A673 (cell line): ENCODE results near the gene TMPRSS2. TPM values are rescaled to one million over a fixed set of nuclear protein-coding genes. Genes with fewer than 3 reads are reported as not detected.

Source experiments
- BruUV-seq: library from RNA; stranded (reverse); fragments of 400-500 nt; replicated peaks from 2 replicates; lab custom pipeline; 2021; lab: Mats Ljungman, UMichigan
- CTCF ChIA-PET: fragments of 300-600 bp; sonication (Branson Sonifier 250); formaldehyde crosslinking; loops from one replicate; lab custom pipeline; 2022; ENCODE audit warnings: antibody characterized with exemption; lab: Charles Lee
- POLR2A ChIA-PET: fragments of 300-600 bp; sonication (Branson Sonifier 250); formaldehyde crosslinking; loops from one replicate; lab custom pipeline; 2022; ENCODE audit warnings: antibody characterized with exemption; ENCODE audit not compliant: low non-redundant PET; lab: Charles Lee
- DNase-seq: peaks from one replicate; pipeline ENCODE4 v3.0.0-alpha.2; 2015; ENCODE audit warnings: low spot score
- H3K27ac ChIP-seq: fragments of 200-600 bp; sonication (generic); 2 replicates; pipeline ENCODE4 v1.5.1; 2016; ENCODE audit warnings: mixed run types, low read depth, mild to moderate bottlenecking, mixed read lengths, antibody characterized with exemption, low read length; ENCODE audit not compliant: poor library complexity, severe bottlenecking
- H3K27me3 ChIP-seq: fragments of 200-600 bp; sonication (generic); replicated peaks from 2 replicates; pipeline ENCODE4 v1.6.1; 2017; ENCODE audit warnings: mixed run types, low read depth, mild to moderate bottlenecking, mixed read lengths, antibody characterized with exemption, low read length; ENCODE audit not compliant: insufficient read depth, poor library complexity
- H3K36me3 ChIP-seq: fragments of 200-600 bp; sonication (generic); 2 replicates; pipeline ENCODE4 v1.6.1; 2016; ENCODE audit warnings: mixed run types, mild to moderate bottlenecking, mixed read lengths, antibody characterized with exemption, low read length; ENCODE audit not compliant: insufficient read depth, poor library complexity, severe bottlenecking
- H3K4me1 ChIP-seq: fragments of 200-600 bp; sonication (generic); 2 replicates; pipeline ENCODE4 v1.6.1; 2017; ENCODE audit warnings: mixed run types, mild to moderate bottlenecking, mixed read lengths, antibody characterized with exemption, low read length; ENCODE audit not compliant: insufficient read depth, poor library complexity, severe bottlenecking
- H3K4me3 ChIP-seq: fragments of 200-600 bp; sonication (generic); 2 replicates; pipeline ENCODE4 v1.5.1; 2016; ENCODE audit warnings: low read depth, mixed run types, mild to moderate bottlenecking, mixed read lengths, low read length; ENCODE audit not compliant: poor library complexity, severe bottlenecking
- H3K9me3 ChIP-seq: fragments of 200-600 bp; sonication (generic); 2 replicates; pipeline ENCODE4 v1.6.1; 2016; ENCODE audit warnings: mixed run types, low read depth, mild to moderate bottlenecking, mixed read lengths, antibody characterized with exemption, low read length; ENCODE audit not compliant: poor library complexity, severe bottlenecking
- CTCF ChIP-seq: fragments of 300-800, 200-600 bp; sonication (generic); conservative IDR thresholded peaks from 2 replicates; pipeline ENCODE4 v1.5.1; 2017; ENCODE audit warnings: low read depth, mild to moderate bottlenecking, antibody characterized with exemption, low read length, moderate library complexity, mixed read lengths
- EZH2 ChIP-seq: fragments of 200-600 bp; sonication (generic); IDR thresholded peaks from 2 replicates; pipeline ENCODE4 v1.6.1; 2017; ENCODE audit warnings: borderline replicate concordance, low read depth, mild to moderate bottlenecking, mixed read lengths, antibody characterized with exemption, low read length; ENCODE audit not compliant: poor library complexity, severe bottlenecking
- intact Hi-C: fragments of 100-400 bp; cut with micrococcal nuclease; formaldehyde crosslinking; loops from one replicate; pipeline ENCODE4 v1.10.0; 2022; ENCODE audit not compliant: unreplicated experiment
- total RNA-seq: library from RNA; stranded (reverse); gene quantifications from 2 replicates; pipeline ENCODE4 v1.2.3, GENCODE V29; 2021

The TMPRSS2 gene
- total RNA-seq, 1 experiment from 2014 or later = not detected

- CTCF ChIA-PET = no interaction called here
- H3K27ac ChIP-seq = no peak overlapping the region
Measured at GRCh38 chr21:41443562-41443961, 64.4 kb downstream of the TMPRSS2 start.

GRCh38 chr21:41442481-41443186 is 65.3 kb downstream of the TMPRSS2 start:
- TF ChIP-seq EZH2 = no peak
- TF ChIP-seq CTCF = no peak
- ChIA-PET CTCF (no interaction called here), POLR2A (no interaction called here)
- DNase-seq = no peak
- intact Hi-C loops = no loop called here
- H3K27ac ChIP-seq = no peak overlapping the region
- H3K27me3 ChIP-seq = no peaks in the 10 kb centered on the region
- H3K36me3 ChIP-seq = no peaks in the 10 kb centered on the region
- no peak overlapping the region for H3K4me3 ChIP-seq
- no peaks in the 10 kb centered on the region for H3K4me1 ChIP-seq
- H3K9me3 ChIP-seq = no peaks in the 10 kb centered on the region
- BruUV-seq = no TSS peak

More at GRCh38 chr21:41443562-41443961, 64.4 kb downstream of the TMPRSS2 start:
- intact Hi-C loops = no loop called here
- Histone ChIP-seq H3K9me3 (no peaks in the 10 kb centered on the region), H3K4me1 (no peaks in the 10 kb centered on the region), H3K36me3 (no peaks in the 10 kb centered on the region), H3K4me3 (no peak overlapping the region), H3K27me3 (no peaks in the 10 kb centered on the region)
- no TSS peak for BruUV-seq
- POLR2A ChIA-PET = no interaction called here
- TF ChIP-seq CTCF (no peak), EZH2 (no peak)
- no peak for DNase-seq

GRCh38 chr21:41441546-41441945 is 66.4 kb downstream of the TMPRSS2 start:
- no TSS peak for BruUV-seq
- intact Hi-C loops = no loop called here
- no peaks in the 10 kb centered on the region for H3K4me1 ChIP-seq
- no peaks in the 10 kb centered on the region for H3K27me3 ChIP-seq
- H3K9me3 ChIP-seq = no peaks in the 10 kb centered on the region
- H3K27ac ChIP-seq = no peak overlapping the region
- H3K4me3 ChIP-seq = no peak overlapping the region
- POLR2A ChIA-PET = no interaction called here
- TF ChIP-seq EZH2 = no peak
- TF ChIP-seq CTCF = no peak
- no peak for DNase-seq
- no peaks in the 10 kb centered on the region for H3K36me3 ChIP-seq
- CTCF ChIA-PET = no interaction called here
